Smooth muscle cell (in vitro differentiated cells): Measurements from ENCODE around the gene SLC7A6. TPM values are rescaled to one million over a fixed set of nuclear protein-coding genes. Genes with fewer than 3 reads are reported as not detected.

Experiments used
- DNase-seq: peaks from one replicate; lab custom pipeline; 2025; ENCODE audit not compliant: unreplicated experiment; lab: John Stamatoyannopoulos, UW
- H2AFZ ChIP-seq: fragments of 200-600 bp; sonication (generic); 2 replicates; pipeline ENCODE4 v1.6.0; 2016; ENCODE audit warnings: antibody characterized with exemption, low read depth, mild to moderate bottlenecking
- H3F3A ChIP-seq: fragments of 200-600 bp; sonication (generic); 2 replicates; pipeline ENCODE4 v1.6.0; 2017; ENCODE audit warnings: antibody characterized with exemption, low read depth
- H3K27ac ChIP-seq: fragments of 200-600 bp; sonication (generic); 2 replicates; pipeline ENCODE4 v1.5.1; 2016; ENCODE audit warnings: low read depth, mild to moderate bottlenecking
- H3K27me3 ChIP-seq: fragments of 200-600 bp; sonication (generic); 2 replicates; pipeline ENCODE4 v1.6.1; 2016; ENCODE audit warnings: low read depth, mild to moderate bottlenecking
- H3K36me3 ChIP-seq: fragments of 200-600 bp; sonication (generic); 2 replicates; pipeline ENCODE4 v1.5.1; 2016; ENCODE audit warnings: low read depth
- H3K4me1 ChIP-seq: fragments of 200-600 bp; sonication (generic); 2 replicates; pipeline ENCODE4 v1.5.1; 2016; ENCODE audit warnings: low read depth
- H3K4me2 ChIP-seq: fragments of 200-600 bp; sonication (generic); 2 replicates; pipeline ENCODE4 v1.6.0; 2016; ENCODE audit warnings: mild to moderate bottlenecking
- H3K4me3 ChIP-seq: fragments of 200-600 bp; sonication (generic); 2 replicates; pipeline ENCODE4 v1.5.1; 2016; ENCODE audit warnings: mild to moderate bottlenecking
- H3K79me2 ChIP-seq: fragments of 200-600 bp; sonication (generic); 2 replicates; pipeline ENCODE4 v1.6.0; 2016; ENCODE audit warnings: low read depth, mild to moderate bottlenecking
- H3K9ac ChIP-seq: fragments of 200-600 bp; sonication (generic); 2 replicates; pipeline ENCODE4 v1.6.0; 2016; ENCODE audit warnings: low read depth
- H3K9me3 ChIP-seq: fragments of 200-600 bp; sonication (generic); replicated peaks from 2 replicates; pipeline ENCODE4 v1.5.1; 2016; ENCODE audit warnings: low read depth
- H4K20me1 ChIP-seq: fragments of 200-600 bp; sonication (generic); 2 replicates; pipeline ENCODE4 v1.6.0; 2016; ENCODE audit warnings: low read depth
- WGBS: methylation state at CpG from one replicate; pipeline ENCODE4 v1.1.7; 2016; ENCODE audit warnings: low lambda C conversion rate; 5-methylcytosine and 5-hydroxymethylcytosine counted together
- polyA plus RNA-seq: library from polyadenylated mRNA; unstranded; fragments of >200 nt; fragmentation: Nextera tagmentation; extraction: Ambion mirVana; gene quantifications from 2 replicates; pipeline ENCODE4 v1.2.1, GENCODE V29; 2016
- total RNA-seq: library from RNA; depleted of rRNA; stranded (reverse); fragments of >200 nt; gene quantifications from 2 replicates; pipeline ENCODE4 v1.2.3, GENCODE V29; 2014
- TF ChIP-seq, protein P1 (sequence below): fragments of 200-600 bp; sonication (generic); IDR thresholded peaks from 2 replicates; pipeline ENCODE4 v1.5.1; 2017; ENCODE audit warnings: borderline replicate concordance, mild to moderate bottlenecking, antibody characterized with exemption; ENCODE audit not compliant: insufficient read depth, poor library complexity, severe bottlenecking

The SLC7A6 gene
- total and polyA plus RNA-seq, 2 experiments from 2014 or later, result 11.4 to 16.5 TPM

DNA sequence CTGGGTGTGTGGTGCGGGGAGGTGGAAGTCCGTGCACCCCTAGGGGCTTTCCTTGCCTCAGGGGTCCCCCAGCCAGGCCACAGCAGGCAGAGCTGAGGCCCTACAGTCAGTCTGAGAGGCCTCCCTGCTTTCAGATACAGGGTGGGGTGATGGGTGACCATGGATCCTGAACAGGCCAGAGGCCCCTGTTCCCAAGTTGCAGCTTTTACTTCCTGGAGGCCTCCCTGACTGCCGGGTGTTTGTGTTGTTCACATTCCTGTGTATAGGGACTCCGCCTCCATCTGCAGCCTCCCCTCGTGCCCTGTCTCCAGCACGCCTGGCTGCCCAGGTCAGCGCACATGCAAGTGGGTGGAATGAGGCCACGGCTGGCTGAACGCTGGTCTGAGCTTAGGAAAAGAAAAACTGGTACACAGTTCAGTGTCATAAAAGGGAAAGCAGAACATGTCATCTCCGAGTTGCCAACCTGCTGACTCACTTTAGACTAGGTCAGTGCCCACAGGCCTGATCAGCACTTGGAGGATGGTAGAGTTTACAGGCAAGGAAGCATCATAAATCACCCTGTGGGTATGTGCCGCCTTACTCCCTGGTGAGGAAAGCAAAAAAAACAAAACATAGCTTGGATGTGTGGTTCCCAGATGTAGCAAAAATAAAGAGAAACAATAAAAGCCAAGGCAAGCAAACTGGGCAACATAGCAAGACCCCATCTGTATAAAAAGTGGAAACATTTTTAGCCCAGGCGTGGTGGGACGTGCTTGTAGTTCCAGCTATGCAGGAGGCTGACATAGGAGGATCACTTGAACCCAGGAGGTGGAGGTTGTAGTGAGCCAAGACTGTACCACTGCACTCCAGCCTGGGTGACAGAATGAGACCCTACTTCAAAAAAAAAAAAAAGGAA is 6.2 kb upstream of the SLC7A6 start:
- Histone ChIP-seq H3K4me3 (no peak overlapping the region), H3K9me3 (no peaks in the 10 kb centered on the region), H3K36me3 (no peaks in the 10 kb centered on the region), H4K20me1 (no peaks in the 10 kb centered on the region), H3K27me3 (no peaks in the 10 kb centered on the region), H3K4me1 (no peaks in the 10 kb centered on the region), H3F3A (no peaks in the 10 kb centered on the region), H3K9ac (no peak overlapping the region), H3K79me2 (no peaks in the 10 kb centered on the region), H3K27ac (peak overlapping the region; percentile 68), H3K4me2 (peak overlapping the region; percentile 42), H2AFZ (no peak overlapping the region)
- WGBS, result 51% methylated on average over 13 of the region's 13 CpGs
- DNase-seq, result no peak
- TF ChIP-seq, protein P1, sequence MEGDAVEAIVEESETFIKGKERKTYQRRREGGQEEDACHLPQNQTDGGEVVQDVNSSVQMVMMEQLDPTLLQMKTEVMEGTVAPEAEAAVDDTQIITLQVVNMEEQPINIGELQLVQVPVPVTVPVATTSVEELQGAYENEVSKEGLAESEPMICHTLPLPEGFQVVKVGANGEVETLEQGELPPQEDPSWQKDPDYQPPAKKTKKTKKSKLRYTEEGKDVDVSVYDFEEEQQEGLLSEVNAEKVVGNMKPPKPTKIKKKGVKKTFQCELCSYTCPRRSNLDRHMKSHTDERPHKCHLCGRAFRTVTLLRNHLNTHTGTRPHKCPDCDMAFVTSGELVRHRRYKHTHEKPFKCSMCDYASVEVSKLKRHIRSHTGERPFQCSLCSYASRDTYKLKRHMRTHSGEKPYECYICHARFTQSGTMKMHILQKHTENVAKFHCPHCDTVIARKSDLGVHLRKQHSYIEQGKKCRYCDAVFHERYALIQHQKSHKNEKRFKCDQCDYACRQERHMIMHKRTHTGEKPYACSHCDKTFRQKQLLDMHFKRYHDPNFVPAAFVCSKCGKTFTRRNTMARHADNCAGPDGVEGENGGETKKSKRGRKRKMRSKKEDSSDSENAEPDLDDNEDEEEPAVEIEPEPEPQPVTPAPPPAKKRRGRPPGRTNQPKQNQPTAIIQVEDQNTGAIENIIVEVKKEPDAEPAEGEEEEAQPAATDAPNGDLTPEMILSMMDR, result no peak

GRCh38 chr16:68259007-68259825 is 5.1 kb upstream of the SLC7A6 start:
- no peaks in the 10 kb centered on the region for H3K4me1 ChIP-seq
- no peak overlapping the region for H3K4me3 ChIP-seq
- no peak overlapping the region for H2AFZ ChIP-seq
- WGBS, result 93% methylated on average over 27 of the region's 27 CpGs
- H3K9me3 ChIP-seq, result no peaks in the 10 kb centered on the region
- H3F3A ChIP-seq, result peaks cover 3% of the 10 kb centered on the region
- DNase-seq, result no peak
- no peak overlapping the region for H3K4me2 ChIP-seq
- H4K20me1 ChIP-seq, result no peaks in the 10 kb centered on the region
- TF ChIP-seq, protein P1, result no peak
- H3K9ac ChIP-seq, result no peak overlapping the region
- H3K27ac ChIP-seq, result no peak overlapping the region
- H3K79me2 ChIP-seq, result no peaks in the 10 kb centered on the region
- H3K27me3 ChIP-seq, result no peaks in the 10 kb centered on the region
- H3K36me3 ChIP-seq, result no peaks in the 10 kb centered on the region

- H3K9me3 ChIP-seq, result no peaks in the 10 kb centered on the region
- H3F3A ChIP-seq, result peaks cover 8% of the 10 kb centered on the region
- H3K4me2 ChIP-seq, result peak overlapping the region; percentile 91
- H3K4me1 ChIP-seq, result peaks cover 7% of the 10 kb centered on the region
- peaks cover 21% of the 10 kb centered on the region for H4K20me1 ChIP-seq
- H3K36me3 ChIP-seq, result no peaks in the 10 kb centered on the region
- TF ChIP-seq, protein P1, result no peak
- H3K27ac ChIP-seq, result peak overlapping the region; percentile 94
- H3K27me3 ChIP-seq, result no peaks in the 10 kb centered on the region
- peak overlapping the region; percentile 63 for H3K4me3 ChIP-seq
- H3K9ac ChIP-seq, result peak overlapping the region; percentile 94
- 48% methylated on average over 11 of the region's 11 CpGs for WGBS
- no peak for DNase-seq
- H2AFZ ChIP-seq, result peak overlapping the region; percentile 65
- H3K79me2 ChIP-seq, result peaks cover 31% of the 10 kb centered on the region
Measured at GRCh38 chr16:68263559-68264127, 683 bp upstream of the SLC7A6 start.
